BLaER1 treated with 17β-estradiol and CSF1 and Interleukin-3, amounts not matched to agents 10 nM and 100 nM (cell line): Measurements from ENCODE around the gene CST6.

Experiments used
- H3K27ac ChIP-seq, 11 experiments: shearing (Covaris generic); formaldehyde crosslinking; 2 replicates each; pipeline ENCODE4 v1.8.1; 2022
- H3K27me3 ChIP-seq, 11 experiments: shearing (Covaris generic); formaldehyde crosslinking; 2 replicates each; pipeline ENCODE4 v1.8.1; 2022
- H3K36me3 ChIP-seq, 11 experiments: shearing (Covaris generic); formaldehyde crosslinking; 2 replicates each; pipeline ENCODE4 v1.8.1; 2022
- H3K4me1 ChIP-seq, 10 experiments: shearing (Covaris generic); formaldehyde crosslinking; 2 replicates each; pipeline ENCODE4 v1.8.1; 2022
- H3K4me2 ChIP-seq, 11 experiments: shearing (Covaris generic); formaldehyde crosslinking; 2 replicates each; pipeline ENCODE4 v1.8.1; 2022
- H3K4me3 ChIP-seq, 10 experiments: shearing (Covaris generic); formaldehyde crosslinking; 2 replicates each; pipeline ENCODE4 v1.8.1; 2022
- H3K9ac ChIP-seq, 11 experiments: shearing (Covaris generic); formaldehyde crosslinking; 2 replicates each; pipeline ENCODE4 v1.8.1; 2022
- H3K9me3 ChIP-seq, 11 experiments: shearing (Covaris generic); formaldehyde crosslinking; replicated peaks in 1 of 11; 2 replicates each; pipeline ENCODE4 v1.8.1; 2022
- H4K20me1 ChIP-seq, 11 experiments: shearing (Covaris generic); formaldehyde crosslinking; 2 replicates each; pipeline ENCODE4 v1.8.1; 2022
- Cebpa-rat ChIP-seq, 11 experiments: shearing (Covaris generic); IDR thresholded peaks; 2 replicates each; pipeline ENCODE4 v1.8.1; 2022

Gene CST6

GRCh38 chr11:66044757-66045156 is 32.9 kb downstream of the CST6 start:
- Histone ChIP-seq H3K4me3 (no peak overlapping the region), H3K27me3 (no peaks in the 10 kb centered on the region; a peak in 2 of 22 replicates), H4K20me1 (no peaks in the 10 kb centered on the region), H3K36me3 (no peaks in the 10 kb centered on the region), H3K4me2 (peak overlapping the region in 7 of 11 experiments; percentile 17 to 52 (median 39); a peak in 7 of 22 replicates), H3K9me3 (no peaks in the 10 kb centered on the region; a peak in 1 of 22 replicates), H3K9ac (no peak overlapping the region), H3K4me1 (peaks cover 6 to 22% (median 17%) of the 10 kb centered on the region in 10 experiments; a peak in 17 of 20 replicates), H3K27ac (no peak overlapping the region)
- no peak for TF ChIP-seq Cebpa-rat (IDR thresholded peaks at IDR 0.05)

- Histone ChIP-seq H3K9ac (no peak overlapping the region), H3K9me3 (no peaks in the 10 kb centered on the region; a peak in 1 of 22 replicates), H3K4me1 (peaks cover 6 to 27% (median 21%) of the 10 kb centered on the region in 10 experiments; a peak in 18 of 20 replicates), H3K27me3 (no peaks in the 10 kb centered on the region; a peak in 2 of 22 replicates), H3K4me2 (peak overlapping the region in 9 of 11 experiments; percentile 4 to 52 (median 35); a peak in 11 of 22 replicates), H3K27ac (no peak overlapping the region), H4K20me1 (no peaks in the 10 kb centered on the region), H3K36me3 (no peaks in the 10 kb centered on the region), H3K4me3 (no peak overlapping the region)
- TF ChIP-seq Cebpa-rat (IDR thresholded peaks at IDR 0.05) = no peak
Observed at GRCh38 chr11:66045177-66045639, 33.4 kb downstream of the CST6 start.

- no peaks in the 10 kb centered on the region for H3K36me3 ChIP-seq
- no peak overlapping the region for H3K27ac ChIP-seq
- H3K27me3 ChIP-seq = no peaks in the 10 kb centered on the region; a peak in 2 of 22 replicates
- H3K4me1 ChIP-seq = peaks cover 16 to 41% (median 35%) of the 10 kb centered on the region in 10 experiments
- H4K20me1 ChIP-seq = no peaks in the 10 kb centered on the region
- no peaks in the 10 kb centered on the region; a peak in 1 of 22 replicates for H3K9me3 ChIP-seq
- peak overlapping the region in 1 of 11 experiments; percentile 15; a peak in 1 of 22 replicates for H3K4me2 ChIP-seq
- peak overlapping the region in 2 of 11 experiments; percentile 11 to 29; a peak in 1 of 22 replicates for H3K9ac ChIP-seq
- TF ChIP-seq Cebpa-rat (IDR thresholded peaks at IDR 0.05) = no peak
- no peak overlapping the region for H3K4me3 ChIP-seq
Observed at GRCh38 chr11:66046901-66047300, 35.1 kb downstream of the CST6 start.

- Histone ChIP-seq H3K4me3 (no peak overlapping the region), H3K9ac (peak overlapping the region in 1 of 11 experiments; percentile 29; a peak in 1 of 22 replicates), H3K27me3 (no peaks in the 10 kb centered on the region; a peak in 2 of 22 replicates), H3K4me2 (peak overlapping the region in 3 of 11 experiments; percentile 12 to 60 (median 56); a peak in 2 of 22 replicates), H4K20me1 (peaks cover 0 to 4% (median 0%) of the 10 kb centered on the region in 11 experiments; a peak in 2 of 22 replicates), H3K4me1 (peaks cover 16 to 41% (median 35%) of the 10 kb centered on the region in 10 experiments), H3K9me3 (no peaks in the 10 kb centered on the region; a peak in 1 of 22 replicates), H3K27ac (no peak overlapping the region), H3K36me3 (no peaks in the 10 kb centered on the region)
- no peak for TF ChIP-seq Cebpa-rat (IDR thresholded peaks at IDR 0.05)
Observed at GRCh38 chr11:66047541-66048365, 35.9 kb downstream of the CST6 start.

- Histone ChIP-seq H3K9ac (peak within 1 kb of the TSS in 3 of 11 experiments; percentile 29 to 46 (median 35); a peak in 5 of 22 replicates), H3K4me1 (peaks cover 25 to 50% (median 44%) of the 10 kb centered on the region in 10 experiments)
- no peak for TF ChIP-seq Cebpa-rat (IDR thresholded peaks at IDR 0.05)
Observed at GRCh38 chr11:66048547-66049323, 36.9 kb downstream of the CST6 start, which contains the start of gene GAL3ST3. Gene GAL3ST3 (minus strand): TSS chr11:66049161. CDS start chr11:66045415, 3,746 bp downstream.

GRCh38 chr11:66050581-66051231 is 38.9 kb downstream of the CST6 start:
- TF ChIP-seq Cebpa-rat (IDR thresholded peaks at IDR 0.05) = no peak
- peak overlapping the region; percentile 85 to 95 (median 91); a peak in 21 of 22 replicates for H3K9ac ChIP-seq

More at GRCh38 chr11:66048547-66049323, 36.9 kb downstream of the CST6 start, which contains the start of gene GAL3ST3:
- Histone ChIP-seq H3K4me2 (peak within 1 kb of the TSS in 10 of 11 experiments; percentile 38 to 99 (median 88); a peak in 17 of 22 replicates), H3K27me3 (no peaks in the 10 kb centered on the region; a peak in 2 of 22 replicates), H3K9me3 (no peaks in the 10 kb centered on the region), H3K4me3 (no peak within 1 kb of the TSS; a peak in 1 of 20 replicates), H4K20me1 (peaks cover 0 to 14% (median 0%) of the 10 kb centered on the region in 11 experiments; a peak in 7 of 22 replicates), H3K36me3 (peaks cover 6 to 9% (median 7%) of the 10 kb centered on the region in 11 experiments; a peak in 19 of 22 replicates), H3K27ac (no peak within 1 kb of the TSS)

GRCh38 chr11:66051371-66051765 is 39.6 kb downstream of the CST6 start:
- peak overlapping the region; percentile 81 to 100 (median 90) for H3K4me3 ChIP-seq
- H3K36me3 ChIP-seq = peaks cover 31 to 36% (median 34%) of the 10 kb centered on the region in 11 experiments
- no peaks in the 10 kb centered on the region for H3K9me3 ChIP-seq
- H3K27ac ChIP-seq = peak overlapping the region; percentile 68 to 90 (median 84)
- peak overlapping the region; percentile 85 to 95 (median 91) for H3K9ac ChIP-seq
- H3K4me2 ChIP-seq = peak overlapping the region; percentile 80 to 99 (median 90)
- peaks cover 0 to 38% (median 18%) of the 10 kb centered on the region in 11 experiments; a peak in 16 of 22 replicates for H4K20me1 ChIP-seq
- H3K4me1 ChIP-seq = peaks cover 30 to 45% (median 38%) of the 10 kb centered on the region in 10 experiments
- H3K27me3 ChIP-seq = no peaks in the 10 kb centered on the region; a peak in 2 of 22 replicates
- no peak for TF ChIP-seq Cebpa-rat (IDR thresholded peaks at IDR 0.05)

More at GRCh38 chr11:66050581-66051231, 38.9 kb downstream of the CST6 start:
- Histone ChIP-seq H3K27ac (peak overlapping the region; percentile 68 to 90 (median 84); a peak in 19 of 22 replicates), H4K20me1 (peaks cover 0 to 33% (median 13%) of the 10 kb centered on the region in 11 experiments; a peak in 14 of 22 replicates), H3K27me3 (no peaks in the 10 kb centered on the region; a peak in 2 of 22 replicates), H3K4me3 (peak overlapping the region; percentile 81 to 100 (median 90); a peak in 17 of 20 replicates), H3K4me1 (peaks cover 30 to 45% (median 38%) of the 10 kb centered on the region in 10 experiments), H3K4me2 (peak overlapping the region; percentile 80 to 99 (median 90)), H3K9me3 (no peaks in the 10 kb centered on the region), H3K36me3 (peaks cover 24 to 29% (median 27%) of the 10 kb centered on the region in 11 experiments)
